HG03139 (cell line): ENCODE data around the gene PDGFB.

Source experiments
- ATAC-seq: cut with Tn5 transposase; IDR thresholded peaks from one replicate; pipeline ENCODE4 v1.9.1; 2021; ENCODE audit not compliant: unreplicated experiment

PDGFB gene

GRCh38 chr22:39240831-39241793 lies 3.7 kb downstream of the PDGFB start:
- ATAC-seq: no peak

DNA sequence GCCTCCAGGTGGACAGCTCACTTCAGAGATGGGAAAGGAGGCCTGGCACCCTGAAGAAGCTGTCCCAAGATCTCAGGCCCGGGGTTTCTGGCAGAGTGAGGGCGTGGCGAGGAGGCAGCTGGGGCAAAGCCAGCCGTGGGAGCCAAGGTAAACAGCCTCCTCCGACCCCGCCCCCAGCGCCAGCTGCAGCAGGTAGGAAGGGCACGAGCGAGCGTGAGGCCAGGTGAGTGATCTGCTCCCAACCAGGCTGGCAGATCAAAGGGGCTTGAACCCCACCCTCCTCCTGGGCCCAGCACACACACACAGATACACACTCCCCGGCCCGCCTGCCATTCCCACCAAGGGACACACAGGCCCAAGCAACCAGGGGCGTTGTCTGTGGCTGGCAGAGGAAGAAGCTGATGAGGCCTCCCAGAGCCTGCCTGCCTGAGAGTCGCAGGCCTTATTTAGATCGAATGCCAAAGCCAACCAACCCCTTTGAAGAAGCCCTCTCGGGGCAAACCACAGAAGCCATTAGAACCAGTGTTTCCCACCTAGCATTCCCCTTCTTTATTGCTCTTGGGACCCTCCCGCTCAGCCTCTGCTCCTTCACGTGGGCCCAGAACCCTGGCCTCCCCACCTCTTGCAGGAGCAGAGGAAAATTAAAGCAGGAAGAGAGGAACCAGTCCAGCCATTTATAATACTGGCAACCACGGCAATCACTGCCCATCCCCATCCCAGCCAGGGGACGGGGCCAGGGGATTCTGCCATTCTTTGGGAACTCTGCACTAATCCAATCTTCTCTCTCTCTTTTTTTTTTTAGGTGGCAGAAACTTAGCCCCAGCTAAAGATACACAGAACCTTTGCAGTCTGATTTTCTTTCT lies 5.0 kb downstream of the PDGFB start:
- ATAC-seq: no peak

DNA sequence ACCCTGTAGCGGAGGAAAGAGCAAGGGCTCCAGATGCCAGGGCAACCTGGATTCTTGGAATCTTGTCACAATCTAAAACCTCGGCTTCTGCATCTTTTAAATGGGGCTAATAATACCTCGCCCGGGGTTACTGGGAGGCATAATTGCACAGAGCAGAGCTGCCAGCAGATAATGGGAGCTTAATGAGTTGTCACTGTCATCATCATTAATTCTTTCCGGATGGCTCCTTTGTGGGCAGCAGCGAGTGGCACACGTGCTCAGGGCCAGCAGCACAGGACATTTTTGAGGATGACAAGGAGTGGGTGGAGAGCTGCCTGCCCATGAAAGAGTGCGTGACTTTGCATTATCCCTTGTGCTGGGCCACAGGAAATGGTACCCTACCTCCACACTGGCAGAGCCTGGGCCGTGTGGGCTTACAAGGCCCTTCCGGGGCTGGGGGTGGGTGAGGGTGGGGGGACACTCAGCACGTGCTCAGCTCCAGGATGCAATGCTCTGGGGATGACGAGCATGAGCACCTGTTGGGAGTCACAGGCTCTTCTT lies 5.7 kb downstream of the PDGFB start:
- ATAC-seq: no peak

- no peak for ATAC-seq
Observed at GRCh38 chr22:39238561-39238960, 6.2 kb downstream of the PDGFB start.

DNA sequence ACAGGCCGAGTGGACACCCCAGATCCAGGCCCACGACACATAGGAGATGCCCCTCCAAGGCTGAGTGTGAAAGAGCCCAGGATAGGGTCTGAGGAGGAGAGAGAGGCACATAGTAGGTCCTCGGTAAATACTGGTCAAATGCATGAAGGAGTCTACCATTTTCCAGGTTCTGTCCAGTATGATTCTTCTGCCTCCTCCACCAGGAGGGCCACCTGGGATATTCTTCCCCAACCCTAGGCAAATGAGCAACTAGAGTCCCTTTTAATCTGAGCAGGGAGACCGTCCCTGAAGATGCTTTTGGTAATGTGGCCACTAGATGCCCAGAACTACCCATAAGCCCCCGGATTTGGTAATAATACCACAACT lies 6.7 kb downstream of the PDGFB start:
- no peak for ATAC-seq

DNA sequence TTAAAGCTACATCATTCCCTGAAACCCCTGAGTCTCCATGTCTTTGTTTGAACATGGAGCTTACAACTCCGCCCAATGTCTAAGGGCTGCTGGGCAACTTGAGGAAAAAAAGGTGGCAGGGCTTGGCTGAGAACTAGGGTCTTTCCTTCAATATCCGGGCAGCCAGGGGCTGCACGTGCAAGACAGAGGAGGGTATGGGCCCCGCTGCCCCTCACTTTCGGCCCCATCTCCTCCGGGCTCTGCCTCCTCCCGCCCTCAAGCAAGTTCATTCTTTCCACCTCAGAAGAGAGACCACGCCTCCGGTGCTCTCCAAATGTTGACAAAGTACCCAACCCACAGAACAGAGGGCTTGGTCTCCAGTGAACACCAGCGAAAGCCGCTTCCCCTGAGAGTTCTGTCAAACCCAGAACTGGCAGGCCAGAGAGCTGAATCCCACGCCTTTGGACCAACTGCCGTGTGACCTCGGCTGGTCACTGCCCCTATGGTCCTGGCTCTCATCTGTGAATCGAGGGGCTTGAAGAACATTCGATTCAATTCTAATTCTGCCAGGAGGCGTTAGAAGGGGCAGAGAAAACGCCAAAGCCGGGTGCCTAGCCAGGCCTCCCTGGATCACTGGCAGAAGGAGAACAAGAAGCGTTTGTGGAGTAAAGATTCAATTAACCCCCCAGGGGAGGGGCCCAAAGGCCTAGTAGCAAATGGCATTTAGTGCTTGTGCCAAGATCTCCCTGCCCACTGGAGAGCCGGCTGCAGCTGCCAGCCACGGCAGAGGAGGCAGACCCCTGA lies 7.3 kb downstream of the PDGFB start:
- no peak for ATAC-seq

DNA sequence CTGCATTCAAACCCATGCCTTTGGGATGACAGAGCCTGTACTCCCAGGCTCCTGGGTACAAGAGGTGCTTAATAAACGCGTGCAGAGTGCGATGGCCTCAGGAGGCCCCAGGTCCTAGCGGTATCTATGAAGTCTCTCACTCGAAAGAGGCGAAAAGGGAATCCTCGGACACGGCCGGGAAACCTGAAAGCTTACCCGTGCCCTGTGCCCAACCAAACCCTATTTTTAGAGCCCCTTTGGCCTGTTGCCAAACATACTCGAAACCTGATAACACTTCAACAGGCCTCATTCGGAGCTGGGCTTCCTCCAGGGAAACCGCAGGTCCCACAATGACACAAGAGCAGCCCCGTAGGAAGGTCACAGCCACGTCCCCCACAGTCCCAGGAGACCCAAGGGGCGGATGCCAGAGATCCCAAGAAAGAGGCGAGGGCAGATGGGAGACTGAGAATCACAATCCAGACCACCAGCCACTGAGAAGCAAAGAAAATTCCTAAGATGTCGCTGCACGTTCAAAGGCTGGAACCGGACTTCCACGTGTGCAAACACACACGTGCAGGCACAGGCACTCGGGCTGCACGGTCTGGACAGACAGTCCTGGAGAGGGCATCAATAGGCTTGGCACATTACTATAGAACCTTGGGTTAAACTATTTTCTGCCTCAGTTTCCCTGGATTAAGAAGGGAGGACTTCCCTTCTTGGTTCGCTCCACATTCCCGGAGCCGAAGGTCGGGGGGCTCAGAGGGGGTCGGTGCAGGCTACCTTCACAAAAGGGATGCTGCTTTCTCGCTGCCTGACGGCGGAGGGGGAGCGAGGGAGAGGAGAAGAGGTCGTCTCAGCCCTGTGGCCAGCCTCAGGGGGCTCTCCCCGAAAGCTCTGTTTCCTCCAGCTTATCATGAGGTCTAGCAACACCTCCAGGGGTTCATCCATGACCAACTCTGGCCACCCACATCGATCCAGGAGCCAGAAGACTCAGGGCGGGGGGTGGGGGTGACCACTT lies 8.2 kb downstream of the PDGFB start:
- ATAC-seq: no peak

DNA sequence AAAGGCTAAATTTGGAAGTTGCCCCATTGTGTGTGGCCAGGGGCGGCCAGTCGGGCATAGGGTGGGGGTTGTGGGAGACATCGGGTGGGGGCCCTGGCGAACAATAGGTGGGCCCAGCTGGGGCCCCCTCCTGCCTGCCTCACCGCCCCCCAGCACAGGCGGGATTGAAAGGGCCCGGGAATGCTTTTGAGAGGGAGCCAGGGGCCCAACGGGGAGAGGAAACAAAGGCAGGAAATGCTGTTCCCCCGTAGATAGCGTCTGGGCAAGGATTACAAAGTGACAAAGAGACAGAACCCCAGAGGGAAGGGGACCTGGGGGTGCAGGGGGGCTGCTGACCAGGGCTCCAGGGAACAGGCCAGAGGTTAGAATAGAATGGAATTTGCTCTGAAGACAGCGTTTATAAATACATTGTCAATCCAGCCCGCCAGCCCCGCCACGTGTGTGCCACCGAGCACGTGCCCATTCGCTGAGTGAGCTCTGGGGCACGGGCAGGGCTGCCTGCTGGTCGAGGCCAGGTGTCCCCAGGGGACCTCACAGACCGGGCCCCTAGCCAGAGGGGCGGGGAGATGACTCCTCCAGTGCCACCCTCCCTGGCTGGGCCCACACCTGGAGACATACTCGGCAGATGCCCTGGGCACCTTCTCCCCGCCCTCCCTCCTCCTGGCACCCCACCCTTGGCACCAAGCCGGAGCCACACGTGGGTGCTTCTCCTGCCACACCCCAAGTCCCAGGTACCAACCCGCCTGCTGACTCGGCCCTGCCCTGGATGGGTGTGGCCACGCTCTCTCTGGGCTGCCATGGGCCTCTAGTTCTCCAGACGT lies 9.7 kb downstream of the PDGFB start:
- ATAC-seq: no peak

DNA sequence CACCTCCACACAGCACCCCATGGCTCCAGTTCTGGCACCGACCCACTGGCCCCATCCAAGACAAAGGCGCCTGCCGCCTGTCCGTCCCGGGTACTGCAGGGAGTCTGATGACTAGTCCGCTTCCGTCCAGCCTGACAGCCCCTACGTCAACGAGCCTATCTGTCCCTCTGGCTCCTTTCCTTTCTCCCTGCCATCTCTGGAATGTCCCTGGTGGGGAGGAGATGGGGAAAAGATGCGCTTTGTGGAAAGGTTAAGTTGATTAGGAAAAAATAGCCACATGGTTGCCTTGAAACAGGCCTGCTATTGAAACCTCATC lies 10.4 kb downstream of the PDGFB start:
- ATAC-seq: no peak

DNA sequence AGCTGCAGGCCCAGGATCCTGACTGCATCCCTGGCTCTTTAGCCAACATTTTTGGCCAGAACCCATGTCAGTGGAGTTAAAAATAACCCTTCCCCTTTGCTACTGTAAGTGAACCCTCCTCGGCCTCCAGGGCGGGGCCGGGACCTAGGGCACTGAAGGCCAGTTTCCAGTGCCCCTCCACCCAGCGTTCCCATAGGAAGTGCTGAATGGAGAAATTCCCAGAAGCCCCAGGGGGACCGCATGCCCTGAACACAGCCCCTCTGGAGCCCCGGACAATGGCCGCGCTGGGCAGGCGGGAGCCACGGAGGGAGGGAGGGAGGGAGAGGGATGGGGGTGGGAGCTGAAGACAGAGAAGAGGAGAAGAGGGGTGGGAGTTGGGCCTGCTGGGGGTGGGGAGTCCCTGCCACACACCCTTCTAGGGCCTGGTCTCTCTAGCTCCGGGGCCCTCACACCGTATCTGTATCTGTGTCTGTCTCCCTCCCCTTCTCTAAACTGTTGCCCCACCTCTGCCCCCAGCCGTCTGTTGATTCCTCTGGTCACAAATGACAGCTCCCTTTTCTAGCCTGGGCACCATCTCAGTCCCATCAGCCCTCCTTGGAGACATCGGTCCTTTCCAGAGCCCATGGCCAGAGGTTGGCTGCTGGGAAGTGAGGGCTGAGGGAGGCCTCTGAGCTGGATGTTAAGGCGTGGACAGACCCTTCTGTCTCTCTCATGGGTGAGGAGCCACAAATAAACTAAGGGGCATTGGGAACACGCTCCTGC lies 10.9 kb downstream of the PDGFB start:
- no peak for ATAC-seq

- no peak for ATAC-seq
Observed at GRCh38 chr22:39232806-39233709, 11.7 kb downstream of the PDGFB start.

- ATAC-seq: no peak
Observed at GRCh38 chr22:39232246-39232645, 12.5 kb downstream of the PDGFB start.

GRCh38 chr22:39231197-39231950 lies 13.4 kb downstream of the PDGFB start:
- no peak for ATAC-seq

DNA sequence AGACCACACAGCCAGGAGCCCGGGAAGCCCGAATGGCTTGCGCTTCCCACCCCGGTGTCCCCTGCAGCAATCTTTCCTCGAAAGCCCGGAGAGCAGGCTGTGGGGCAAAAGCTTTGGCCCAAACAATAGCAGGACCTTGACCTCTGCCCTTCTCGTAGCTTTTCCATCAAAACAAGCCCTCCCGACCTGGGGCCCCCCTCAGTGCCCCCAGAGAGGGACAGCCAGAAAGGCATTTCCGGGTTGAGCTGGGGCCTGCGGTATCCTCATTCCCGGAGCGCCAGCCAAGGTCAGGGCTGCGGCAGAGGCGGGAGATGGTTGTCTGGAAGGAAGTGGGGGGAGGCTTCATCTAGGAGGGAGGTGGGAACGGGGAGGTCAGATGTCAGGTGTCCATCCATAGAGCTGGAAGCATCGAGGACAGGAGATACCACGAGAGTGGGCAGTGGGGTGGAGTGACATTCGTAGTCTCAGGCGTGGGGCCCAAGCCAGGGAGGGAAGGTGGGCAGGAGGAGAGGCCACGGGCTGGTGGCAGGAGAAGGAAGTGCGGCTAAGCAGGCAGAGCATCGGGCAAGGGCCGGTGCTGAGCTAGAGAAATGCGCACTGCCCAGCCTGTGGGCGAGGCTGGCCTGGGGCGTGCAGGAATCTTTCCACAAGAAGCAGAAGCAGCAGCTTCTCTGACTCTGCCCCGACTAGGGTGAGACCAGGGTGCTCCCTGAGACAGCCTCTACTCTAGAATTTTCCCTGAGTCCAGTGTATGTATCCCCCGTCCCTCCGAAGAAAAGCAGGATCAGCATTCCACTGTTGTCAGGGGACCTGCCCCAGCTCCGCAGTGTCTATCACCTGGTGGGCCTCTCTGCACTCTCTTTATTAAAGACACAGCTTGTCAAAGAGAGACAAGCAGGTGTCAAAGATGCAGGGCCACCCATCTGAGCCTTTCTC lies 14.3 kb downstream of the PDGFB start:
- no peak for ATAC-seq

DNA sequence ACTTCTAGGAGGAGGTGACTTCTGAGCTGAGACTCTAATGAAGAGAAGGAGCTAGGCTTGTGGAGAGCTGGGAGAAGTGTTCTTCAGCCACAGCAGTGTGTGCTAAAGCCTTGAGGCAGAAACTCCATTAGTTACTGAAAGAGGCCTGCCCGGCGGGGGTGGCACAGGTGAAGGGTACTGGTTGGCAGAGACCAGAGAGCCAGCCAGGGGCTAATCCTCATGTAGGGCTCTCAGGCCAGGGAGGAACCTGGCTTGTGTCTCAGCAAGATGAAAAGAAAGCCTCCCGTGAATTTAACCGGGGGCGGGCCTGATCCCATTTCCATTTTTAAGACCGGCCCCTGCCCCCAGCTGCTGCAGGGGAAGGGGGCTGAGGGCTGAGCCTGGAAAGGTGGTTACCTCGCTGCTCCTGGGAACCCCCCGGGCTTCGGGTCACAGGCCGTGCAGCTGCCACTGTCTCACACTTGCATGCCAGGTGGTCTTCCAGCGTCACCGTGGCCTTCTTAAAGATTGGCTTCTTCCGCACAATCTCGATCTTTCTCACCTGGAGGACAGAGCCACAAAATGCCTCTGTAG lies 15.0 kb downstream of the PDGFB start:
- no peak for ATAC-seq
